Mammary epithelial cell (primary cell): Measurements from ENCODE around the gene CLSTN1.

ENCODE experiments used
- CTCF ChIP-seq, 2 donors: IDR thresholded peaks in 1 of 2; conservative IDR thresholded peaks in 1 of 2; 2 replicates each; pipeline ENCODE4 v1.5.1; 2011 to 2012; ENCODE audit warnings: inconsistent platforms in 2 of 2, low read length in 2 of 2, mild to moderate bottlenecking in 2 of 2, control low read depth in 1 of 2, low read depth in 1 of 2; ENCODE audit not compliant: insufficient read depth in 1 of 2; ENCODE audit errors: extremely low read depth in 1 of 2
- EZH2 ChIP-seq: IDR thresholded peaks from 2 replicates; pipeline ENCODE4 v1.6.1; 2012; ENCODE audit warnings: low read length, inconsistent platforms, borderline replicate concordance

GRCh38 chr1:9865724-9866123, 42.0 kb upstream of the CLSTN1 start:
- no peak for TF ChIP-seq CTCF (conservative IDR thresholded peaks at IDR 0.05 in 1 of 2, IDR thresholded peaks at IDR 0.05 in 1 of 2; ENCODE audit: extremely low read depth in 1 of 2, insufficient read depth in 1 of 2, low read depth in 1 of 2, low read length in 2 of 2)
- no peak for TF ChIP-seq EZH2
